COLO668 (cell line): ENCODE results near the gene MYO6.
A peak's percentile ranks its signal among the peaks of the same experiment; 100 is the strongest.

Experiments
- DNase-seq: peaks from one replicate; lab custom pipeline; 2025; ENCODE audit not compliant: unreplicated experiment; lab: John Stamatoyannopoulos, UW

MYO6 gene

GRCh38 chr6:75762063-75762462, 13.0 kb downstream of the MYO6 start:
- DNase-seq: no peak

- no peak for DNase-seq
These were observed 17.3 kb downstream of the MYO6 start for GRCh38 chr6:75766387-75766786.

- no peak for DNase-seq
These were observed 21.8 kb downstream of the MYO6 start for GRCh38 chr6:75770844-75771243.

GRCh38 chr6:75775219-75775618, 26.2 kb downstream of the MYO6 start:
- peak; percentile 22 for DNase-seq

GRCh38 chr6:75776461-75776860, 27.4 kb downstream of the MYO6 start:
- DNase-seq: no peak

DNA sequence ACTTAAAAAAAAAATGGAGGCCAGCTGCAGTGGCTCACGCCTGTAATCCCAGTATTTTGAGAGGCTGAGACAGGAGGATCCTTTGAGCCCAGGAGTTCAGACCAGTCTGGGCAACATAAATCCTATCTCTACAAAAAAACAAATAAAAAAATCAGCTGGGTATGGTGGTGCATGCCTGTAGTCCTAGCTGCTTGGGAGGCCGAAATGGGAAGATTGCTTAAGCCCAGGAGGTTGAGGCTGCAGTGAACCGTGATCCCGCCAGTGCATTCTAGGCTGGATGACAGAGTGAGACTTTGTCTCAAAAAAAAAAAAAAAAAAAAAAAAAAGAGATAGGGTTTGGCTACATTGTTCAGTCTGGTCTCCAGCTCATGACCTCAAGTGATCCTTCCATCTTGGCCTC, 29.7 kb downstream of the MYO6 start:
- no peak for DNase-seq

GRCh38 chr6:75786152-75786551, 37.1 kb downstream of the MYO6 start:
- DNase-seq: no peak

GRCh38 chr6:75788894-75789293, 39.9 kb downstream of the MYO6 start:
- no peak for DNase-seq

GRCh38 chr6:75791881-75792280, 42.8 kb downstream of the MYO6 start:
- DNase-seq: no peak

DNA sequence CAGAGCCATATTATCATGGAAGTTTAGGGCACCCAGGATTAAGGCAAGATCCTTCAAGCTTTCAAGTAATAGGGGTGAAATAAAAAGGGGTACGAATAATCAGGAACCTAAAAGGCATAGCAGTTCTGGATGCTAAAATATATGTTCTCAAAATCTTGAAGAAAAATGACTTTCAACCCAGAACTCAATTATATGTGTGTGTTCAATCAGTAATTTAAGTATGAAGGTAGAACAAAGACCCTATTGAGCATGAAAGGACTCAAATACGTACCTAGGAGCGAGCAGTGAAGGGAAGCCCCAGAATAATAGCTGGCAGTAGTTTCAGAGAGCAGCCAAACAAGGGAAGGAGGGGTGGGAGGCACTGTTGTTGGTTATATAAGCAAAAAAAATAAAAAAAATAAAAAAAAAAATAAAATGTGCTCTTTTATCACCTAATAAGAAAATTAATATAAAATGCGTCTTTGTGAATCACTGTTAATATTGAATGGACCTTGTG, 45.4 kb downstream of the MYO6 start:
- DNase-seq: no peak

- DNase-seq: no peak
These were observed 46.1 kb downstream of the MYO6 start for GRCh38 chr6:75794954-75795739.

DNA sequence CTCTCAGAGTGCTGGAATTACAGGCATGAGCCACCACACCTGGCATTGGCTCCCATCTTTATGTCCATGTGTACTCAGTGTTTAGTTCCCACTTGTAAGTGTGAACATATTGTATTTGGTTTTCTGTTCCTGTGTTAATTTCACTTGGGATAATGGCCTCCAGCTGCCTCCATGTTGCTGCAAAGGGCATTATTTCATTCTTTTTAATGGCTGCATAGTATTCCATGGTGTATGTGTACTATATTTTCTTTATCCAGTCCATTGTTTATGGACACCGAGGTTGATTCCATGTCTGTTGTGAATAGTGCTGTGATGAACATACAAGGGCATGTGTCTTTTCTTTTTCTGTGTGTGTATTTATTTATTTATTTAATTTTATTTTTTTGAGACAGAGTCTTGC, 47.7 kb downstream of the MYO6 start:
- DNase-seq: no peak

GRCh38 chr6:75800133-75800532, 51.1 kb downstream of the MYO6 start:
- DNase-seq: no peak

DNA sequence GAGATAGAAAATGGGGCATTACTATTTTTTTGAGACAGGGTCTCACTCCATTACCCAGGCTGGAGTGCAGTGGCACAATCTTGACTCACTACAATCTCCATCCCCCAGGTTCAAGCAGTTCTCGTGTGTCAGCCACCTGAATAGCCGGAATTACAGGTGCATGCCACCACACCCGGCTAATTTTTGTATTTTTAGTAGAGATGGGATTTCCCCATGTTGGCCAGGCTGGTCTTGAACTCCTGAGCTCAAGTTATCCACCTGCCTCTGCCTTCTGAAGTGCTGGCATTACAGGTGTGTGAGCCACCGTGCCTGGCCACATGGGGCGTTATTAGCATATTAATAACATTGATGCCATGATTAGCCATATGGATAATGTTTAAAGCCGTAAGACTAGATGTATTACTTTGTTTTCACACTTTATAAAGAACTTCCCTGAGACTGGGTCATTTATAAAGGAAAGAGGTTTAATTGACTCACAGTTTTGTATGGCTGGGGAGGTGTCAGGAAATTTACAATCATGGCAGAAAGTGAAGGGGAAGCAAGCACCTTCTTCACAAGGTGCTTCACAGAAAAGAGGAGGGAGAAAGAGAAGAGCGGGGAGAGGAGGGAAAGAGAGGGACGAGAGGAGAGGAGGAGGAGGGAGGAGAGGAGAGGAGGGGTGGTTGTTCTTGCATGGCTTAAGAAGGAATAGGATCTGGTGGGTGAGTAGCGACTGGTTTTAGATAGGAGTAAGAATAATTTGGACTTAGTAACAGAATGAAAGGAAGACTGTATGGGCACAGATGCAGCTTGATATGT, 51.9 kb downstream of the MYO6 start:
- no peak for DNase-seq

GRCh38 chr6:75802366-75802765, 53.3 kb downstream of the MYO6 start:
- no peak for DNase-seq

- no peak for DNase-seq
These were observed 59.5 kb downstream of the MYO6 start for GRCh38 chr6:75808507-75808906.

DNA sequence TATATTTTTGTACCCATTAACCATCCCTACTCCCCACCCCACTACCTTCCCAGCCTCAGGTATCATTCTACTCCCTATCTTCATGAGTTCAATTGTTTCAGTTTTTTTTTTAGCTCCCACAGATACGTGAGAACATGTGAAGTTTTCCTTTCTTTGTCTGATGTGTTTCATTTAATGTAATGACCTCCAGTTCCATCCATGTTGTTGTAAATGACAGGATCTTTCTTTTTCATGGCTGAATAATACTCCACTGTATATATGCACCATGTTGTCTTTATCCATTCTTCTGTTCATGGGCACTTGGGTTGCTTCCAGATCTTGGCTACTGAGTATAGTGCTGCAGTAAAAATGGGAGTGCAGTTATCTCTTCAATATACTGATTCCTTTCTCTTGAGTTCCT, 63.5 kb downstream of the MYO6 start:
- no peak for DNase-seq

GRCh38 chr6:75813476-75814250, 64.6 kb downstream of the MYO6 start:
- DNase-seq: no peak

GRCh38 chr6:75815756-75816155, 66.7 kb downstream of the MYO6 start:
- DNase-seq: no peak

DNA sequence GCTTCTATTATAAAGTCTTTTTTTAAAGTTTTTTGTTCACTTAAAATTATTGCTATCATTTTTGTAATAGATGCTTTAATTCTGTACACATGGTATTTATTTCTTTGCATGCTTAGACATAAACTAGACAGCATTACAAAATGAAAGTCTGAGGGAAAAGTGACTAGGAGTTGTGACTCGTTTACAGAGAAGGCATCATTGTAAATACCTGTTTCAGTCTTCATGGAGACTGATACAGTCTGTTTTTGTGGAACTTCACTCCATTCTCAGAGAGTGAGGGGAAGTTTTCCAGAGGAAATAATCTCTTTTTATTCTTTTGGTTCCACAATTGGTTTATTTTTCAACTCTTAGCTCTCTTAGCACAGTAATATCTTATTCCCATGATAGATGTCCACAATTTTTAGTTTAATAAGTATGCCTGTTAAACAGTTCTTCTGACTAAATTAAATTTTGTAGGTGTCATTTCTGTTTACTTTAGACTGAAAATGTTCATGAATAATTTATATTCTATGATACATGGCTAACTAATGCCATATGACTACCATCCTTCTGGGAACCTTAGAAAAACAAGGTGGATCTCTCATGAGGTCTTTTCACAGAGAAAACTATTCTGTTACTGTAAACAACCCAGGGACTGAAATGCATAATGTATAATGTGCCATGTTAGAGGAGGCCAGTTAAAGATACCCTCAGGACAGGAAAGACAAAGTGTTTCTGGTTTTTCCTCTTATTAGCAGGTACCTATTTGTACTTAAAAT, 69.2 kb downstream of the MYO6 start:
- no peak for DNase-seq
